SK-N-SH treated with all-trans-retinoic acid at 6 μM for 48 hours (cell line): ENCODE data around the gene MYLK4.

Experiments
- ARNTL ChIP-seq: fragments of 450-650 bp; formaldehyde crosslinking; IDR thresholded peaks from 2 replicates; pipeline ENCODE4 v1.5.0; 2020; ENCODE audit warnings: low read depth, mild to moderate bottlenecking, moderate library complexity, borderline replicate concordance
- ESRRG ChIP-seq: fragments of 250-450 bp; sonication (Bioruptor Pico); IDR thresholded peaks from 2 replicates; pipeline ENCODE4 v1.6.1; 2021; ENCODE audit warnings: mild to moderate bottlenecking
- GLIS3 ChIP-seq: fragments of 250-450 bp; sonication (Bioruptor Pico); IDR thresholded peaks from 2 replicates; pipeline ENCODE4 v1.5.0; 2020; ENCODE audit warnings: mild to moderate bottlenecking, moderate library complexity
- ISL1 ChIP-seq: fragments of 250-450 bp; sonication (Bioruptor Pico); IDR thresholded peaks from 2 replicates; pipeline ENCODE4 v2.1.2; 2022; ENCODE audit warnings: mild to moderate bottlenecking, moderate library complexity
- OSR1 ChIP-seq: fragments of 250-450 bp; sonication (Bioruptor Pico); IDR thresholded peaks from 2 replicates; pipeline ENCODE4 v1.8.0; 2022; ENCODE audit warnings: moderate library complexity, mild to moderate bottlenecking, inconsistent platforms
- PPARA ChIP-seq: fragments of 250-450 bp; sonication (Bioruptor Pico); IDR thresholded peaks from 2 replicates; pipeline ENCODE4 v1.5.0; 2020; ENCODE audit warnings: mild to moderate bottlenecking, borderline replicate concordance
- RARB ChIP-seq: fragments of 250-450 bp; sonication (Bioruptor Pico); IDR thresholded peaks from 2 replicates; pipeline ENCODE4 v1.8.0; 2021; ENCODE audit warnings: mild to moderate bottlenecking, moderate library complexity
- SNAI2 ChIP-seq: fragments of 250-450 bp; sonication (Bioruptor Pico); IDR thresholded peaks from 2 replicates; pipeline ENCODE4 v1.5.0; 2020; ENCODE audit warnings: mild to moderate bottlenecking, moderate library complexity
- TOX ChIP-seq: fragments of 250-450 bp; sonication (Bioruptor Pico); IDR thresholded peaks from 2 replicates; pipeline ENCODE4 v1.8.0; 2021; ENCODE audit warnings: mild to moderate bottlenecking, moderate library complexity, borderline replicate concordance
- ZFP3 ChIP-seq: fragments of 250-450 bp; sonication (Bioruptor Pico); IDR thresholded peaks from 2 replicates; pipeline ENCODE4 v1.5.0; 2020; ENCODE audit warnings: mild to moderate bottlenecking, moderate library complexity
- ZNF565 ChIP-seq: fragments of 450-650 bp; formaldehyde crosslinking; conservative IDR thresholded peaks from 2 replicates; pipeline ENCODE4 v1.5.0; 2020; ENCODE audit warnings: low read depth, mild to moderate bottlenecking, moderate library complexity
- ZNF70 ChIP-seq: fragments of 450-650 bp; formaldehyde crosslinking; IDR thresholded peaks from 2 replicates; pipeline ENCODE4 v1.5.0; 2020; ENCODE audit warnings: mild to moderate bottlenecking, moderate library complexity
- TF ChIP-seq, protein P1 (sequence below): fragments of 250-450 bp; sonication (Bioruptor Pico); IDR thresholded peaks from 2 replicates; pipeline ENCODE4 v1.5.1; 2020; ENCODE audit warnings: low read depth, mild to moderate bottlenecking, moderate library complexity
- TF ChIP-seq, protein P2 (sequence below): fragments of 250-450 bp; sonication (Bioruptor Pico); IDR thresholded peaks from 2 replicates; pipeline ENCODE4 v1.8.0; 2020; ENCODE audit warnings: mild to moderate bottlenecking, moderate library complexity, borderline replicate concordance

DNA sequence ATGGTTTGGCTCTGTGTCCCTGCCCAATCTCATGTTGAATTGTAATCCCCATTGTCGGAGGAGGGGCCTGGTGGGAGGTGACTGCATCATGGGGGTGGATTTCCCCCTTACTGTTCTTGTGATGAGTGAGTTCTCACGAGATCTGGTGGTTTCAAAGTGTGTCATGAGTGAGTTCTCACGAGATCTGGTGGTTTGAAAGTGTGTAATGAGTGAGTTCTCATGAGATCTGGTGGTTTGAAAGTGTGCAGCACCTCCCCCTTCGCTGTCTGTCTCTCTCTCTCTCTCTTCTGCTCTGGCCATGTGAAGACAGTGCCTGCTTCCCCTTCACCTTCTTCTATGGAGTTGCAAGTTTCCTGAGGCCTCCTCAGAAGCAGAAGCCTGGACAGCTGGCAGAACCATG lies 87.6 kb downstream of the MYLK4 start:
- no peak for TF ChIP-seq ARNTL (CRISPR knock-in tag)
- no peak for TF ChIP-seq GLIS3 (CRISPR knock-in tag)
- TF ChIP-seq ZNF565 (CRISPR knock-in tag), result no peak
- no peak for TF ChIP-seq ESRRG (CRISPR knock-in tag)
- TF ChIP-seq SNAI2 (CRISPR knock-in tag), result no peak
- TF ChIP-seq, protein P1, sequence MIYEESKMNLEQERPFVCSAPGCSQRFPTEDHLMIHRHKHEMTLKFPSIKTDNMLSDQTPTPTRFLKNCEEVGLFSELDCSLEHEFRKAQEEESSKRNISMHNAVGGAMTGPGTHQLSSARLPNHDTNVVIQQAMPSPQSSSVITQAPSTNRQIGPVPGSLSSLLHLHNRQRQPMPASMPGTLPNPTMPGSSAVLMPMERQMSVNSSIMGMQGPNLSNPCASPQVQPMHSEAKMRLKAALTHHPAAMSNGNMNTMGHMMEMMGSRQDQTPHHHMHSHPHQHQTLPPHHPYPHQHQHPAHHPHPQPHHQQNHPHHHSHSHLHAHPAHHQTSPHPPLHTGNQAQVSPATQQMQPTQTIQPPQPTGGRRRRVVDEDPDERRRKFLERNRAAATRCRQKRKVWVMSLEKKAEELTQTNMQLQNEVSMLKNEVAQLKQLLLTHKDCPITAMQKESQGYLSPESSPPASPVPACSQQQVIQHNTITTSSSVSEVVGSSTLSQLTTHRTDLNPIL (CRISPR knock-in tag), result no peak
- TF ChIP-seq, protein P2, sequence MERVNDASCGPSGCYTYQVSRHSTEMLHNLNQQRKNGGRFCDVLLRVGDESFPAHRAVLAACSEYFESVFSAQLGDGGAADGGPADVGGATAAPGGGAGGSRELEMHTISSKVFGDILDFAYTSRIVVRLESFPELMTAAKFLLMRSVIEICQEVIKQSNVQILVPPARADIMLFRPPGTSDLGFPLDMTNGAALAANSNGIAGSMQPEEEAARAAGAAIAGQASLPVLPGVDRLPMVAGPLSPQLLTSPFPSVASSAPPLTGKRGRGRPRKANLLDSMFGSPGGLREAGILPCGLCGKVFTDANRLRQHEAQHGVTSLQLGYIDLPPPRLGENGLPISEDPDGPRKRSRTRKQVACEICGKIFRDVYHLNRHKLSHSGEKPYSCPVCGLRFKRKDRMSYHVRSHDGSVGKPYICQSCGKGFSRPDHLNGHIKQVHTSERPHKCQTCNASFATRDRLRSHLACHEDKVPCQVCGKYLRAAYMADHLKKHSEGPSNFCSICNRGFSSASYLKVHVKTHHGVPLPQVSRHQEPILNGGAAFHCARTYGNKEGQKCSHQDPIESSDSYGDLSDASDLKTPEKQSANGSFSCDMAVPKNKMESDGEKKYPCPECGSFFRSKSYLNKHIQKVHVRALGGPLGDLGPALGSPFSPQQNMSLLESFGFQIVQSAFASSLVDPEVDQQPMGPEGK (CRISPR knock-in tag), result no peak
- TF ChIP-seq ZFP3 (CRISPR knock-in tag), result no peak
- TF ChIP-seq TOX (CRISPR knock-in tag), result no peak
- no peak for TF ChIP-seq ISL1 (CRISPR knock-in tag)
- TF ChIP-seq OSR1 (CRISPR knock-in tag), result no peak
- no peak for TF ChIP-seq PPARA (CRISPR knock-in tag)
- TF ChIP-seq RARB, result no peak
- no peak for TF ChIP-seq ZNF70 (CRISPR knock-in tag)
